GM12878 (cell line): ENCODE measurements around the gene CCR7. TPM values are rescaled to one million over a fixed set of nuclear protein-coding genes. Genes with fewer than 3 reads are reported as not detected.
A peak's percentile ranks its signal among the peaks of the same experiment; 100 is the strongest.

ENCODE experiments used
- CEBPB ChIP-seq, 2 experiments: fragments of 150-350 bp in 1 of 2; IDR thresholded peaks; 2 replicates each; pipeline ENCODE4 v1.6.1; 2012 to 2014; ENCODE audit warnings: low read depth in 2 of 2, low read length in 2 of 2, borderline replicate concordance in 1 of 2, inconsistent platforms in 1 of 2
- FOXM1 ChIP-seq: IDR thresholded peaks from 2 replicates; pipeline ENCODE4 v1.6.1; 2012; ENCODE audit warnings: low read depth, mild to moderate bottlenecking, inconsistent platforms, low read length, moderate library complexity
- HDAC6 ChIP-seq: fragments of 200-600 bp; sonication (generic); IDR thresholded peaks from one replicate; pipeline ENCODE4 v1.8.0; 2017; ENCODE audit warnings: antibody characterized with exemption; ENCODE audit not compliant: unreplicated experiment
- IKZF1 ChIP-seq: fragments of 450-650 bp; conservative IDR thresholded peaks from 2 replicates; pipeline ENCODE4 v1.6.1; 2017; ENCODE audit warnings: antibody characterized with exemption, mild to moderate bottlenecking
- NBN ChIP-seq: fragments of 450-650 bp; IDR thresholded peaks from 2 replicates; pipeline ENCODE4 v1.6.1; 2016
- PML ChIP-seq: IDR thresholded peaks from 2 replicates; pipeline ENCODE4 v1.6.1; 2012; ENCODE audit warnings: low read length, inconsistent platforms
- POU2F2 ChIP-seq: IDR thresholded peaks from 3 replicates; pipeline ENCODE4 v1.6.1; 2011; ENCODE audit warnings: low read depth, mild to moderate bottlenecking, low read length, borderline replicate concordance
- SPI1 ChIP-seq: IDR thresholded peaks from 2 replicates; pipeline ENCODE4 v1.6.1; 2011; ENCODE audit warnings: low read depth, mild to moderate bottlenecking, low read length, moderate library complexity, borderline replicate concordance; ENCODE audit not compliant: insufficient read depth
- TCF7 ChIP-seq: IDR thresholded peaks from 2 replicates; pipeline ENCODE4 v1.6.1; 2014; ENCODE audit warnings: antibody characterized with exemption, borderline replicate concordance
- ZNF274 ChIP-seq: IDR thresholded peaks from one replicate; pipeline ENCODE4 v1.8.0; 2011; ENCODE audit not compliant: insufficient read length, insufficient read depth
- polyA plus RNA-seq, 11 experiments: library from polyadenylated mRNA; depleted of rRNA in 4 of 11; unstranded in 6 of 11; stranded (reverse) in 5 of 11; fragments of >200 nt; fragmentation: Nextera tagmentation in 4 of 11; fragmentation: Illumina TruSeq in 1 of 11; extraction: Ambion mirVana in 4 of 11; extraction: Trizol in 1 of 11; gene quantifications; 1 replicate in 1 of 11; 2 replicates in 10 of 11; pipeline versions ENCODE4 v1.2.1 to v1.2.3, GENCODE V29; 2011 to 2016; ENCODE audit warnings: inconsistent platforms in 2 of 11, missing spikeins in 2 of 11, low read depth in 1 of 11
- total RNA-seq, 4 experiments: library from RNA; depleted of rRNA in 3 of 4; stranded (reverse); fragments of >200 nt in 3 of 4; fragmentation: Illumina TruSeq in 1 of 4; extraction: Trizol in 1 of 4; gene quantifications; 2 replicates each; pipeline versions ENCODE4 v1.2.1 to v1.2.3, GENCODE V29; 2013 to 2021
- TF ChIP-seq, protein P1 (sequence below): fragments of 450-650 bp; IDR thresholded peaks from 2 replicates; pipeline ENCODE4 v1.6.1; 2016; ENCODE audit warnings: mild to moderate bottlenecking, moderate library complexity, borderline replicate concordance
- TF ChIP-seq, protein P2 (sequence below): fragments of 150-350 bp; IDR thresholded peaks from 2 replicates; pipeline ENCODE4 v1.6.1; 2016; ENCODE audit warnings: low read depth, low read length
- TF ChIP-seq, protein P3 (sequence below): fragments of 450-650 bp; conservative IDR thresholded peaks from 2 replicates; pipeline ENCODE4 v1.6.1; 2017; ENCODE audit warnings: mild to moderate bottlenecking, moderate library complexity
- TF ChIP-seq, protein P4 (sequence below): fragments of 450-650 bp; IDR thresholded peaks from 2 replicates; pipeline ENCODE4 v1.6.1; 2018; ENCODE audit warnings: borderline replicate concordance, mild to moderate bottlenecking; ENCODE audit not compliant: partially characterized antibody

Gene CCR7
- total and polyA plus RNA-seq, 10 of the 15 experiments (the other 5 are each of a cell fraction or from before 2014, with no cell fraction given): 131 to 1,171 (median 260) TPM

DNA sequence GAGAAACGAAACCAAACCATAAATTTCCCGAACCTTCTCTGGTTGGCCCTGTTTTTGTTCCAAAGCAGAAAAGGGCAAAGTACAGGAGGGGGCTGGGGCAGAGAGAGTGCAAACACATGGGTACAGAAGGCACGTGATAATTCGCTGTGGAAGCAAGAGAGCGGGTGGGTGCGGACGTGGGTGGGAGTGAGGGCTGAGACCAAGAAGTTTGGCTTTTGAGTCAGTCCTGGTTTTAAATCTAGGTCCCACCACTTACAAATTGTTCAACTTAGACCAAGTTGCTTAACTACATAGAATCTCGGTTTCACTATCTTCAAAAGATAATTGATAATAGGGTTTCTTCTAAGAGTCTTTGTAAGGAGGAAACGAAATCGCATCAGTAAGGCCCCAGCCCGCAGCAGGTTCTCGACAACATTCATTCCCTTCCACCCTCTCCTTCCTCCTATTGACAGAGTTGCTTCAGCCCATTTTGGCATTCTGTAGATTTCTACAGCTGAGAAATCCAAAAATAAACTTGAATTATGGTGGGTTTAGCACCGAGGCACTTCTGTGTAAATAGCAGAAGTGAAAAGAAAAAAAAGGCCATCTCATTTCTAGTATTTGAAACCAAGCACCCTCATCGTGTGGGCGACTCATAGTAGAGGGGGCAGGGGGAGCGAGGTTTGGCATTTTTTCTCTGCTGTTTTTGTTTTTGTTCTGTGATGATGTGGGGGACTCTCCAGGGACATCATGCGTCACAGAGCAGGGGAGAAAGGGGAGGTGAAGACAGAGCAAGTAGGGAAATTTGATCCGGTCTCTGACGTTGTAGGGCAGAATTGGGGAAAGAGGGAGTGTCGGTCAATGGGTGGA is 33.6 kb upstream of the CCR7 start (continued):
- TF ChIP-seq, protein P1, sequence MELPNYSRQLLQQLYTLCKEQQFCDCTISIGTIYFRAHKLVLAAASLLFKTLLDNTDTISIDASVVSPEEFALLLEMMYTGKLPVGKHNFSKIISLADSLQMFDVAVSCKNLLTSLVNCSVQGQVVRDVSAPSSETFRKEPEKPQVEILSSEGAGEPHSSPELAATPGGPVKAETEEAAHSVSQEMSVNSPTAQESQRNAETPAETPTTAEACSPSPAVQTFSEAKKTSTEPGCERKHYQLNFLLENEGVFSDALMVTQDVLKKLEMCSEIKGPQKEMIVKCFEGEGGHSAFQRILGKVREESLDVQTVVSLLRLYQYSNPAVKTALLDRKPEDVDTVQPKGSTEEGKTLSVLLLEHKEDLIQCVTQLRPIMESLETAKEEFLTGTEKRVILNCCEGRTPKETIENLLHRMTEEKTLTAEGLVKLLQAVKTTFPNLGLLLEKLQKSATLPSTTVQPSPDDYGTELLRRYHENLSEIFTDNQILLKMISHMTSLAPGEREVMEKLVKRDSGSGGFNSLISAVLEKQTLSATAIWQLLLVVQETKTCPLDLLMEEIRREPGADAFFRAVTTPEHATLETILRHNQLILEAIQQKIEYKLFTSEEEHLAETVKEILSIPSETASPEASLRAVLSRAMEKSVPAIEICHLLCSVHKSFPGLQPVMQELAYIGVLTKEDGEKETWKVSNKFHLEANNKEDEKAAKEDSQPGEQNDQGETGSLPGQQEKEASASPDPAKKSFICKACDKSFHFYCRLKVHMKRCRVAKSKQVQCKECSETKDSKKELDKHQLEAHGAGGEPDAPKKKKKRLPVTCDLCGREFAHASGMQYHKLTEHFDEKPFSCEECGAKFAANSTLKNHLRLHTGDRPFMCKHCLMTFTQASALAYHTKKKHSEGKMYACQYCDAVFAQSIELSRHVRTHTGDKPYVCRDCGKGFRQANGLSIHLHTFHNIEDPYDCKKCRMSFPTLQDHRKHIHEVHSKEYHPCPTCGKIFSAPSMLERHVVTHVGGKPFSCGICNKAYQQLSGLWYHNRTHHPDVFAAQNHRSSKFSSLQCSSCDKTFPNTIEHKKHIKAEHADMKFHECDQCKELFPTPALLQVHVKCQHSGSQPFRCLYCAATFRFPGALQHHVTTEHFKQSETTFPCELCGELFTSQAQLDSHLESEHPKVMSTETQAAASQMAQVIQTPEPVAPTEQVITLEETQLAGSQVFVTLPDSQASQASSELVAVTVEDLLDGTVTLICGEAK: no peak
- TF ChIP-seq, protein P2, sequence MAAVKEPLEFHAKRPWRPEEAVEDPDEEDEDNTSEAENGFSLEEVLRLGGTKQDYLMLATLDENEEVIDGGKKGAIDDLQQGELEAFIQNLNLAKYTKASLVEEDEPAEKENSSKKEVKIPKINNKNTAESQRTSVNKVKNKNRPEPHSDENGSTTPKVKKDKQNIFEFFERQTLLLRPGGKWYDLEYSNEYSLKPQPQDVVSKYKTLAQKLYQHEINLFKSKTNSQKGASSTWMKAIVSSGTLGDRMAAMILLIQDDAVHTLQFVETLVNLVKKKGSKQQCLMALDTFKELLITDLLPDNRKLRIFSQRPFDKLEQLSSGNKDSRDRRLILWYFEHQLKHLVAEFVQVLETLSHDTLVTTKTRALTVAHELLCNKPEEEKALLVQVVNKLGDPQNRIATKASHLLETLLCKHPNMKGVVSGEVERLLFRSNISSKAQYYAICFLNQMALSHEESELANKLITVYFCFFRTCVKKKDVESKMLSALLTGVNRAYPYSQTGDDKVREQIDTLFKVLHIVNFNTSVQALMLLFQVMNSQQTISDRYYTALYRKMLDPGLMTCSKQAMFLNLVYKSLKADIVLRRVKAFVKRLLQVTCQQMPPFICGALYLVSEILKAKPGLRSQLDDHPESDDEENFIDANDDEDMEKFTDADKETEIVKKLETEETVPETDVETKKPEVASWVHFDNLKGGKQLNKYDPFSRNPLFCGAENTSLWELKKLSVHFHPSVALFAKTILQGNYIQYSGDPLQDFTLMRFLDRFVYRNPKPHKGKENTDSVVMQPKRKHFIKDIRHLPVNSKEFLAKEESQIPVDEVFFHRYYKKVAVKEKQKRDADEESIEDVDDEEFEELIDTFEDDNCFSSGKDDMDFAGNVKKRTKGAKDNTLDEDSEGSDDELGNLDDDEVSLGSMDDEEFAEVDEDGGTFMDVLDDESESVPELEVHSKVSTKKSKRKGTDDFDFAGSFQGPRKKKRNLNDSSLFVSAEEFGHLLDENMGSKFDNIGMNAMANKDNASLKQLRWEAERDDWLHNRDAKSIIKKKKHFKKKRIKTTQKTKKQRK: no peak
- peak; percentile 99 for TF ChIP-seq FOXM1
- TF ChIP-seq, protein P3, sequence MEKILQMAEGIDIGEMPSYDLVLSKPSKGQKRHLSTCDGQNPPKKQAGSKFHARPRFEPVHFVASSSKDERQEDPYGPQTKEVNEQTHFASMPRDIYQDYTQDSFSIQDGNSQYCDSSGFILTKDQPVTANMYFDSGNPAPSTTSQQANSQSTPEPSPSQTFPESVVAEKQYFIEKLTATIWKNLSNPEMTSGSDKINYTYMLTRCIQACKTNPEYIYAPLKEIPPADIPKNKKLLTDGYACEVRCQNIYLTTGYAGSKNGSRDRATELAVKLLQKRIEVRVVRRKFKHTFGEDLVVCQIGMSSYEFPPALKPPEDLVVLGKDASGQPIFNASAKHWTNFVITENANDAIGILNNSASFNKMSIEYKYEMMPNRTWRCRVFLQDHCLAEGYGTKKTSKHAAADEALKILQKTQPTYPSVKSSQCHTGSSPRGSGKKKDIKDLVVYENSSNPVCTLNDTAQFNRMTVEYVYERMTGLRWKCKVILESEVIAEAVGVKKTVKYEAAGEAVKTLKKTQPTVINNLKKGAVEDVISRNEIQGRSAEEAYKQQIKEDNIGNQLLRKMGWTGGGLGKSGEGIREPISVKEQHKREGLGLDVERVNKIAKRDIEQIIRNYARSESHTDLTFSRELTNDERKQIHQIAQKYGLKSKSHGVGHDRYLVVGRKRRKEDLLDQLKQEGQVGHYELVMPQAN: 0 out of 2 replicates have a peak, but pooled peaks have one; percentile 15
- peak; percentile 95 for TF ChIP-seq NBN
- TF ChIP-seq PML: peak; percentile 95
- TF ChIP-seq, protein P4, sequence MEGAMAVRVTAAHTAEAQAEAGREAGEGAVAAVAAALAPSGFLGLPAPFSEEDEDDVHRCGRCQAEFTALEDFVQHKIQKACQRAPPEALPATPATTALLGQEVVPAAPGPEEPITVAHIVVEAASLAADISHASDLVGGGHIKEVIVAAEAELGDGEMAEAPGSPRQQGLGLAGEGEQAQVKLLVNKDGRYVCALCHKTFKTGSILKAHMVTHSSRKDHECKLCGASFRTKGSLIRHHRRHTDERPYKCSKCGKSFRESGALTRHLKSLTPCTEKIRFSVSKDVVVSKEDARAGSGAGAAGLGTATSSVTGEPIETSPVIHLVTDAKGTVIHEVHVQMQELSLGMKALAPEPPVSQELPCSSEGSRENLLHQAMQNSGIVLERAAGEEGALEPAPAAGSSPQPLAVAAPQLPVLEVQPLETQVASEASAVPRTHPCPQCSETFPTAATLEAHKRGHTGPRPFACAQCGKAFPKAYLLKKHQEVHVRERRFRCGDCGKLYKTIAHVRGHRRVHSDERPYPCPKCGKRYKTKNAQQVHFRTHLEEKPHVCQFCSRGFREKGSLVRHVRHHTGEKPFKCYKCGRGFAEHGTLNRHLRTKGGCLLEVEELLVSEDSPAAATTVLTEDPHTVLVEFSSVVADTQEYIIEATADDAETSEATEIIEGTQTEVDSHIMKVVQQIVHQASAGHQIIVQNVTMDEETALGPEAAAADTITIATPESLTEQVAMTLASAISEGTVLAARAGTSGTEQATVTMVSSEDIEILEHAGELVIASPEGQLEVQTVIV: no peak
- TF ChIP-seq CEBPB (IDR thresholded peaks at IDR 0.05; ENCODE audit: borderline replicate concordance in 1 of 2, low read depth in 2 of 2, low read length in 2 of 2): peak; percentile 18 to 97; a peak in 1 of 4 replicates
- no peak for TF ChIP-seq HDAC6
- TF ChIP-seq POU2F2: peak; percentile 91; the same call in 2 of the 3 replicates
- no peak for TF ChIP-seq TCF7
- peak; percentile 97; the same call in 1 of the 2 replicates for TF ChIP-seq IKZF1
- no peak for TF ChIP-seq ZNF274
- peak; percentile 97 for TF ChIP-seq SPI1
